ENCODE measurements around the gene RAD21L1.

Gene RAD21L1

GRCh38 chr20:1267161-1267560, 41.3 kb downstream of the RAD21L1 start:
- no peak for DNase-seq (ENCODE audit: low read depth)
- peak overlapping the region; percentile 60 for H3K4me3 ChIP-seq (ENCODE audit: control insufficient read depth, low read depth, low read length)
- TF ChIP-seq CTCF (conservative IDR thresholded peaks at IDR 0.05; ENCODE audit: control insufficient read depth, insufficient read depth, low read depth, low read length) = no peak

GRCh38 chr20:1267809-1268374, 42.0 kb downstream of the RAD21L1 start:
- TF ChIP-seq CTCF (conservative IDR thresholded peaks at IDR 0.05; ENCODE audit: control insufficient read depth, insufficient read depth, low read depth, low read length) = no peak
- no peak overlapping the region for H3K4me3 ChIP-seq (ENCODE audit: control insufficient read depth, low read depth, low read length)
- no peak for DNase-seq (ENCODE audit: low read depth)

GRCh38 chr20:1269235-1269634, 43.4 kb downstream of the RAD21L1 start:
- no peak overlapping the region for H3K4me3 ChIP-seq (ENCODE audit: control insufficient read depth, low read depth, low read length)
- TF ChIP-seq CTCF (conservative IDR thresholded peaks at IDR 0.05; ENCODE audit: control insufficient read depth, insufficient read depth, low read depth, low read length) = no peak
- DNase-seq (ENCODE audit: low read depth) = no peak

GRCh38 chr20:1269850-1270249, 44.0 kb downstream of the RAD21L1 start:
- no peak for TF ChIP-seq CTCF (conservative IDR thresholded peaks at IDR 0.05; ENCODE audit: control insufficient read depth, insufficient read depth, low read depth, low read length)

GRCh38 chr20:1272368-1273100, 46.7 kb downstream of the RAD21L1 start:
- TF ChIP-seq CTCF (conservative IDR thresholded peaks at IDR 0.05; ENCODE audit: control insufficient read depth, insufficient read depth, low read depth, low read length) = no peak
- H3K4me3 ChIP-seq (ENCODE audit: control insufficient read depth, low read depth, low read length) = no peak overlapping the region
- no peak for DNase-seq (ENCODE audit: low read depth)

More at GRCh38 chr20:1269850-1270249, 44.0 kb downstream of the RAD21L1 start:
- no peak overlapping the region for H3K4me3 ChIP-seq (ENCODE audit: control insufficient read depth, low read depth, low read length)
- no peak for DNase-seq (ENCODE audit: low read depth)

- TF ChIP-seq CTCF (conservative IDR thresholded peaks at IDR 0.05; ENCODE audit: control insufficient read depth, insufficient read depth, low read depth, low read length) = no peak
- DNase-seq (ENCODE audit: low read depth) = no peak
- H3K4me3 ChIP-seq (ENCODE audit: control insufficient read depth, low read depth, low read length) = no peak overlapping the region
These were observed 47.5 kb downstream of the RAD21L1 start for GRCh38 chr20:1273366-1273765.

Data from fibroblast of mammary gland (primary cell).